Thyroid gland (tissue), 4 donors: ENCODE measurements around the gene CACUL1.

ENCODE experiments used
- POLR2A ChIP-seq, 2 donors: fragments of 450-650 bp; IDR thresholded peaks; one replicate each; pipeline ENCODE4 v1.6.1; 2017; ENCODE audit warnings: antibody characterized with exemption in 2 of 2, mild to moderate bottlenecking in 2 of 2, moderate library complexity in 1 of 2
- TF ChIP-seq, protein P1 (sequence below), 6 experiments: fragments of 200-600 bp in 3 of 6; fragments of 450-650 bp in 3 of 6; sonication (generic) in 3 of 6; IDR thresholded peaks; one replicate each; pipeline ENCODE4 v1.5.1; 2016 to 2019; ENCODE audit warnings: antibody characterized with exemption in 6 of 6, mild to moderate bottlenecking in 2 of 6, inconsistent platforms in 1 of 6, moderate library complexity in 1 of 6

DNA sequence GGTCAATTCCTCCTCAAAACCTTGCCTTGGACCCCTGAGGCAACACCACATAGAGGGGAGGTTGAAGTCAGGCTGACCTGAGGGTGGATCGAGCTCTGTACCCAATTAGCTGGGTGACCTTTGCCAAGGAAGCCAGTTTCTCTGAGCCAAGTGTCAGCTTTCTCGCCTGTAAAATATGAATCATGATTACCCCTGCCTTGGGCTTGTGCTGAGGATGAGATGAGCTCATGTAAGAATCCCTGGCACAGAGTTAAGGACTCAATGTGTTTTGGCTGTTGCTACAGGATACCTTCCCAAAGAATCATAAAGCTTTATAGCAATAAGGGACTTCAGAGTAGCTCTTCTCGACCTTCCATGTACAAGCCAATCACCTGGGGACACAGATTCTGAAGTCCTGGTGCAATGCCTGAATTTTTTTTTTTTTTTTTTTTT, 43.5 kb upstream of the CACUL1 start:
- TF ChIP-seq POLR2A (IDR thresholded peaks at IDR 0.05) = no peak
- TF ChIP-seq, protein P1, sequence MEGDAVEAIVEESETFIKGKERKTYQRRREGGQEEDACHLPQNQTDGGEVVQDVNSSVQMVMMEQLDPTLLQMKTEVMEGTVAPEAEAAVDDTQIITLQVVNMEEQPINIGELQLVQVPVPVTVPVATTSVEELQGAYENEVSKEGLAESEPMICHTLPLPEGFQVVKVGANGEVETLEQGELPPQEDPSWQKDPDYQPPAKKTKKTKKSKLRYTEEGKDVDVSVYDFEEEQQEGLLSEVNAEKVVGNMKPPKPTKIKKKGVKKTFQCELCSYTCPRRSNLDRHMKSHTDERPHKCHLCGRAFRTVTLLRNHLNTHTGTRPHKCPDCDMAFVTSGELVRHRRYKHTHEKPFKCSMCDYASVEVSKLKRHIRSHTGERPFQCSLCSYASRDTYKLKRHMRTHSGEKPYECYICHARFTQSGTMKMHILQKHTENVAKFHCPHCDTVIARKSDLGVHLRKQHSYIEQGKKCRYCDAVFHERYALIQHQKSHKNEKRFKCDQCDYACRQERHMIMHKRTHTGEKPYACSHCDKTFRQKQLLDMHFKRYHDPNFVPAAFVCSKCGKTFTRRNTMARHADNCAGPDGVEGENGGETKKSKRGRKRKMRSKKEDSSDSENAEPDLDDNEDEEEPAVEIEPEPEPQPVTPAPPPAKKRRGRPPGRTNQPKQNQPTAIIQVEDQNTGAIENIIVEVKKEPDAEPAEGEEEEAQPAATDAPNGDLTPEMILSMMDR (IDR thresholded peaks at IDR 0.05) = no peak
